Parathyroid adenoma (tissue), 2 donors: ENCODE data around the gene CDYL2.

ENCODE experiments used
- H2AFZ ChIP-seq: fragments of 300-600 bp; sonication (generic); one replicate; pipeline ENCODE4 v1.7.0; 2017; ENCODE audit warnings: antibody characterized with exemption, mild to moderate bottlenecking
- H3K27ac ChIP-seq: fragments of 300-600 bp; sonication (generic); one replicate; pipeline ENCODE4 v1.7.0; 2017
- H3K27me3 ChIP-seq: fragments of 300-600 bp; sonication (generic); one replicate; pipeline ENCODE4 v1.7.0; 2017; ENCODE audit warnings: low read length; ENCODE audit not compliant: control insufficient read depth, insufficient read depth
- H3K36me3 ChIP-seq: fragments of 300-600 bp; sonication (generic); one replicate; pipeline ENCODE4 v1.7.0; 2017; ENCODE audit warnings: low read length; ENCODE audit not compliant: control insufficient read depth, insufficient read depth
- H3K4me1 ChIP-seq: fragments of 300-600 bp; sonication (generic); one replicate; pipeline ENCODE4 v1.7.0; 2017; ENCODE audit warnings: control low read depth
- H3K4me2 ChIP-seq: fragments of 300-600 bp; sonication (generic); one replicate; pipeline ENCODE4 v1.7.0; 2017; ENCODE audit warnings: low read length
- H3K4me3 ChIP-seq: fragments of 300-600 bp; sonication (generic); one replicate; pipeline ENCODE4 v1.7.0; 2017; ENCODE audit warnings: low read depth, low read length
- H3K79me2 ChIP-seq: fragments of 300-600 bp; sonication (generic); one replicate; pipeline ENCODE4 v1.7.0; 2017; ENCODE audit warnings: control low read depth
- H3K9ac ChIP-seq: fragments of 300-600 bp; sonication (generic); one replicate; pipeline ENCODE4 v1.7.0; 2017; ENCODE audit warnings: mild to moderate bottlenecking
- H3K9me3 ChIP-seq: fragments of 300-600 bp; sonication (generic); one replicate; pipeline ENCODE4 v1.7.0; 2017; ENCODE audit warnings: low read length; ENCODE audit not compliant: control insufficient read depth
- CTCF ChIP-seq: fragments of 300-600 bp; sonication (generic); IDR thresholded peaks from one replicate; pipeline ENCODE4 v1.7.0; 2017; ENCODE audit warnings: antibody characterized with exemption, mild to moderate bottlenecking
- donor health status: primary hyperparathyroidism.

The CDYL2 gene

GRCh38 chr16:80557037-80557436, 247.4 kb downstream of the CDYL2 start:
- Histone ChIP-seq H3K9me3 (no peaks in the 10 kb centered on the region), H2AFZ (no peak overlapping the region), H3K27me3 (no peaks in the 10 kb centered on the region), H3K79me2 (no peaks in the 10 kb centered on the region), H3K9ac (no peak overlapping the region), H3K27ac (no peak overlapping the region), H3K36me3 (no peaks in the 10 kb centered on the region), H3K4me1 (no peaks in the 10 kb centered on the region), H3K4me2 (no peak overlapping the region), H3K4me3 (no peak overlapping the region)
- no peak for TF ChIP-seq CTCF

GRCh38 chr16:80556481-80556880, 247.9 kb downstream of the CDYL2 start:
- Histone ChIP-seq H3K4me3 (no peak overlapping the region), H3K27me3 (no peaks in the 10 kb centered on the region), H2AFZ (no peak overlapping the region), H3K9ac (no peak overlapping the region), H3K4me2 (no peak overlapping the region), H3K27ac (no peak overlapping the region), H3K9me3 (no peaks in the 10 kb centered on the region), H3K36me3 (no peaks in the 10 kb centered on the region), H3K4me1 (no peaks in the 10 kb centered on the region), H3K79me2 (no peaks in the 10 kb centered on the region)
- TF ChIP-seq CTCF: no peak

GRCh38 chr16:80554033-80554432, 250.4 kb downstream of the CDYL2 start:
- no peak overlapping the region for H3K27ac ChIP-seq
- no peak for TF ChIP-seq CTCF
- H3K9me3 ChIP-seq: no peaks in the 10 kb centered on the region
- no peak overlapping the region for H3K4me3 ChIP-seq
- no peaks in the 10 kb centered on the region for H3K36me3 ChIP-seq
- no peaks in the 10 kb centered on the region for H3K79me2 ChIP-seq
- H3K27me3 ChIP-seq: no peaks in the 10 kb centered on the region
- H3K9ac ChIP-seq: no peak overlapping the region
- H3K4me1 ChIP-seq: no peaks in the 10 kb centered on the region
- H2AFZ ChIP-seq: no peak overlapping the region
- no peak overlapping the region for H3K4me2 ChIP-seq

GRCh38 chr16:80552277-80552676, 252.1 kb downstream of the CDYL2 start:
- no peaks in the 10 kb centered on the region for H3K4me1 ChIP-seq
- H3K9ac ChIP-seq: no peak overlapping the region
- H3K4me2 ChIP-seq: no peak overlapping the region
- H3K9me3 ChIP-seq: no peaks in the 10 kb centered on the region
- no peaks in the 10 kb centered on the region for H3K36me3 ChIP-seq
- no peak overlapping the region for H3K4me3 ChIP-seq
- no peak for TF ChIP-seq CTCF
- no peaks in the 10 kb centered on the region for H3K27me3 ChIP-seq
- H2AFZ ChIP-seq: no peak overlapping the region
- no peak overlapping the region for H3K27ac ChIP-seq
- H3K79me2 ChIP-seq: no peaks in the 10 kb centered on the region
